Spleen (tissue), 11 donors: Measurements from ENCODE around the gene RABGGTA. TPM values are rescaled to one million over a fixed set of nuclear protein-coding genes. Genes with fewer than 3 reads are reported as not detected.
A peak's percentile ranks its signal among the peaks of the same experiment; 100 is the strongest.

Experiments
- DNase-seq: peaks from one replicate; pipeline ENCODE4 v3.0.0-alpha.2; 2020
- H3K27ac ChIP-seq, 8 donors: fragments of 200-600 bp; sonication (generic) in 7 of 8; 1 replicate in 4 of 8; 2 replicates in 4 of 8; pipeline versions ENCODE4 v1.5.0 to v1.8.0; 2016 to 2021; ENCODE audit warnings: inconsistent platforms in 4 of 8, mild to moderate bottlenecking in 4 of 8, moderate library complexity in 1 of 8
- H3K27me3 ChIP-seq, 7 donors: fragments of 200-600 bp; sonication (generic) in 6 of 7; replicated peaks in 1 of 7; 1 replicate in 4 of 7; 2 replicates in 3 of 7; pipeline versions ENCODE4 v1.5.0 to v1.8.0; 2016 to 2021; ENCODE audit warnings: inconsistent platforms in 3 of 7, mild to moderate bottlenecking in 1 of 7
- H3K36me3 ChIP-seq, 6 donors: fragments of 200-600 bp; sonication (generic) in 5 of 6; 1 replicate in 4 of 6; 2 replicates in 2 of 6; pipeline versions ENCODE4 v1.5.0 to v1.8.0; 2016 to 2021; ENCODE audit warnings: inconsistent platforms in 2 of 6
- H3K4me1 ChIP-seq, 6 donors: fragments of 200-600 bp; sonication (generic) in 5 of 6; 1 replicate in 3 of 6; 2 replicates in 3 of 6; pipeline versions ENCODE4 v1.5.0 to v1.8.0; 2016 to 2021; ENCODE audit warnings: inconsistent platforms in 3 of 6
- H3K4me3 ChIP-seq, 8 donors: fragments of 200-600 bp; sonication (generic) in 7 of 8; 1 replicate in 4 of 8; 2 replicates in 4 of 8; pipeline versions ENCODE4 v1.5.0 to v1.8.0; 2016 to 2021; ENCODE audit warnings: inconsistent platforms in 4 of 8, mild to moderate bottlenecking in 4 of 8, moderate library complexity in 2 of 8
- H3K9me3 ChIP-seq, 8 donors: fragments of 200-600 bp; sonication (generic) in 7 of 8; 1 replicate in 4 of 8; 2 replicates in 4 of 8; pipeline versions ENCODE4 v1.5.0 to v1.8.0; 2016 to 2021; ENCODE audit warnings: inconsistent platforms in 4 of 8
- CTCF ChIP-seq, 11 experiments: fragments of 200-600 bp in 7 of 11; fragments of 450-650 bp in 4 of 11; sonication (generic) in 4 of 11; IDR thresholded peaks in 8 of 11; conservative IDR thresholded peaks in 3 of 11; 1 replicate in 7 of 11; 2 replicates in 4 of 11; pipeline versions ENCODE4 v1.4.0 to v1.8.0; 2016 to 2021; ENCODE audit warnings: antibody characterized with exemption in 11 of 11, inconsistent platforms in 4 of 11, mild to moderate bottlenecking in 1 of 11
- POLR2A ChIP-seq, 3 donors: fragments of 450-650 bp; IDR thresholded peaks; one replicate each; pipeline ENCODE4 v1.5.1; 2017; ENCODE audit warnings: antibody characterized with exemption in 3 of 3, mild to moderate bottlenecking in 1 of 3
- POLR2AphosphoS5 ChIP-seq, 3 donors: sonication (generic); formaldehyde crosslinking; IDR thresholded peaks; one replicate each; pipeline ENCODE4 v1.5.1; 2017; ENCODE audit warnings: antibody characterized with exemption in 3 of 3
- WGBS, 5 donors: extraction: QIAGEN DNeasy Blood & Tissue Kit in 3 of 5; methylation state at CpG; one replicate each; pipeline versions ENCODE4 v1.1.5 to v1.1.7; 2013 to 2018; 5-methylcytosine and 5-hydroxymethylcytosine counted together
- intact Hi-C: fragments of 100-400 bp; cut with DNase I; formaldehyde crosslinking; loops from one replicate; pipeline ENCODE4 v1.15.0; 2023; ENCODE audit warnings: low total_unique reads
- polyA plus RNA-seq, 3 donors: library from polyadenylated mRNA; stranded (reverse); fragments of 200-250 nt; gene quantifications; one replicate each; pipeline ENCODE4 v1.2.1, GENCODE V29; 2013
- total RNA-seq, 7 donors: library from RNA; depleted of rRNA in 3 of 7; stranded (reverse); fragments of >200 nt in 3 of 7; fragmentation: NEBNext Ultra II Directional in 4 of 7; extraction: Animal tissue kit (Norgen Biotek cat#: 25700) in 4 of 7; gene quantifications; one replicate each; pipeline versions ENCODE4 v1.1.0 to v1.2.1, GENCODE V29; 2016 to 2021
- donor health status: healthy with polysubstance abuse.
- donor health status: DM: no; HTN: no; CAD: no; lungs with moderate emphysema.
- donor health status: DM: no; HTN: no; CAD: no.
- donor health status: Bipolar disorder and iron deficiency.
- donor health status: healthy.
- donor health status: DM: no; HTN: no; CAD: no.
- donor health status: DM: yes; HTN: yes; CAD: no.

The RABGGTA gene
- total and polyA plus RNA-seq, 10 donors: 22.5 to 63.0 (median 47.0) TPM

- Histone ChIP-seq H3K4me1 (no peaks in the 10 kb centered on the region), H3K36me3 (peaks cover 0 to 97% (median 31%) of the 10 kb centered on the region in 6 donors), H3K27me3 (no peaks in the 10 kb centered on the region), H3K27ac (no peak within 1 kb of the TSS), H3K4me3 (no peak within 1 kb of the TSS), H3K9me3 (no peaks in the 10 kb centered on the region)
- DNase-seq: no peak
- TF ChIP-seq POLR2A (IDR thresholded peaks at IDR 0.05) (no peak), CTCF (IDR thresholded peaks at IDR 0.05 in 8 of 11, conservative IDR thresholded peaks at IDR 0.05 in 3 of 11) (no peak), POLR2AphosphoS5 (IDR thresholded peaks at IDR 0.05) (no peak)
- 77 to 94% (median 89%) methylated on average over 7 to 14 of the region's 14 CpGs for WGBS, 5 donors
- intact Hi-C loops: no loop called here
These were observed 8.3 kb downstream of the RABGGTA start, which contains the start of gene TGM1 for GRCh38 chr14:24262821-24263733. TSS of gene TGM1 (minus strand) at chr14:24263177. CDS start at chr14:24262352, 825 bp downstream.

- no peaks in the 10 kb centered on the region for H3K9me3 ChIP-seq
- no peaks in the 10 kb centered on the region for H3K27me3 ChIP-seq
- intact Hi-C loops: no loop called here
- H3K36me3 ChIP-seq: peaks cover 0 to 92% (median 19%) of the 10 kb centered on the region in 6 donors
- WGBS, 5 donors: 91 to 96% (median 93%) methylated on average over 10 to 19 of the region's 19 CpGs
- no peak for TF ChIP-seq POLR2AphosphoS5 (IDR thresholded peaks at IDR 0.05)
- no peak for TF ChIP-seq POLR2A (IDR thresholded peaks at IDR 0.05)
- no peak for TF ChIP-seq CTCF (IDR thresholded peaks at IDR 0.05 in 8 of 11, conservative IDR thresholded peaks at IDR 0.05 in 3 of 11)
- H3K27ac ChIP-seq: no peak overlapping the region
- no peak for DNase-seq
- H3K4me1 ChIP-seq: no peaks in the 10 kb centered on the region
- no peak overlapping the region for H3K4me3 ChIP-seq
These were observed 9.4 kb downstream of the RABGGTA start for GRCh38 chr14:24261969-24262327.

GRCh38 chr14:24261256-24261968 lies 10.0 kb downstream of the RABGGTA start:
- TF ChIP-seq POLR2A (IDR thresholded peaks at IDR 0.05) (no peak), CTCF (IDR thresholded peaks at IDR 0.05 in 8 of 11, conservative IDR thresholded peaks at IDR 0.05 in 3 of 11) (no peak), POLR2AphosphoS5 (IDR thresholded peaks at IDR 0.05) (no peak)
- Histone ChIP-seq H3K4me1 (no peaks in the 10 kb centered on the region), H3K36me3 (peaks cover 0 to 89% (median 14%) of the 10 kb centered on the region in 6 donors), H3K4me3 (no peak overlapping the region), H3K27me3 (no peaks in the 10 kb centered on the region), H3K9me3 (no peaks in the 10 kb centered on the region), H3K27ac (no peak overlapping the region)
- peak; percentile 33 for DNase-seq
- WGBS, 5 donors: 89 to 97% (median 93%) methylated on average over 18 to 20 of the region's 20 CpGs
- intact Hi-C loops: no loop called here

- H3K4me1 ChIP-seq: no peaks in the 10 kb centered on the region
- WGBS, 5 donors: 70 to 87% (median 80%) methylated on average over 4 of the region's 4 CpGs
These were observed 10.6 kb downstream of the RABGGTA start for GRCh38 chr14:24260780-24261157.

More at GRCh38 chr14:24260780-24261157, 10.6 kb downstream of the RABGGTA start:
- peaks cover 0 to 89% (median 8%) of the 10 kb centered on the region in 6 donors for H3K36me3 ChIP-seq
- H3K27ac ChIP-seq: no peak overlapping the region
- TF ChIP-seq POLR2AphosphoS5 (IDR thresholded peaks at IDR 0.05) (no peak), CTCF (IDR thresholded peaks at IDR 0.05 in 8 of 11, conservative IDR thresholded peaks at IDR 0.05 in 3 of 11) (no peak), POLR2A (IDR thresholded peaks at IDR 0.05) (no peak)
- intact Hi-C loops: no loop called here
- no peak overlapping the region for H3K4me3 ChIP-seq
- H3K27me3 ChIP-seq: no peaks in the 10 kb centered on the region
- H3K9me3 ChIP-seq: no peaks in the 10 kb centered on the region
- peak; percentile 24 for DNase-seq
